A673 (cell line): ENCODE data around the gene LINGO1.

Source experiments
- EZH2 ChIP-seq: fragments of 200-600 bp; sonication (generic); IDR thresholded peaks from 2 replicates; pipeline ENCODE4 v1.6.1; 2017; ENCODE audit warnings: borderline replicate concordance, low read depth, mild to moderate bottlenecking, mixed read lengths, antibody characterized with exemption, low read length; ENCODE audit not compliant: poor library complexity, severe bottlenecking
- TF ChIP-seq, protein P1 (sequence below): fragments of 300-800, 200-600 bp; sonication (generic); conservative IDR thresholded peaks from 2 replicates; pipeline ENCODE4 v1.5.1; 2017; ENCODE audit warnings: low read depth, mild to moderate bottlenecking, antibody characterized with exemption, low read length, moderate library complexity, mixed read lengths

DNA sequence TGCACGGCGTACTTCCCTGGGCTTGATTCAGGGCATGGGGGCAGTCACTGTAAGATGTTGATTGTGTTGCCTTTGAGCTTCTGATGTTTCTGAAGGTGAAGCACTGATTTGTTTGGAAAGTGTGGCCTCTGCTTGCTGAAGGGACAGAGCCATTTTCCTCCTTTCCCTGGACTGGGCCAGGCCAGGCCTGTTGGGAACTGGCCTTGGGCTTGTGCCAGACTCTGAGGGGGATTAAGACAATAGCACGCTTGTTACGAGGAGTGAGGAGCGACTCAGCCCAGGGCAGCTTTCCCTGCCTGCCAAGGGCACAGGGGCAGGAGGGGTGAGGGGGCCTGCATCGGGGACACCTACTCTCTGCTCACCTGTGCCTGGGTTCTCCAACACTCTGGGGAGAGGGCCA, 42.9 kb downstream of the LINGO1 start:
- TF ChIP-seq, protein P1, sequence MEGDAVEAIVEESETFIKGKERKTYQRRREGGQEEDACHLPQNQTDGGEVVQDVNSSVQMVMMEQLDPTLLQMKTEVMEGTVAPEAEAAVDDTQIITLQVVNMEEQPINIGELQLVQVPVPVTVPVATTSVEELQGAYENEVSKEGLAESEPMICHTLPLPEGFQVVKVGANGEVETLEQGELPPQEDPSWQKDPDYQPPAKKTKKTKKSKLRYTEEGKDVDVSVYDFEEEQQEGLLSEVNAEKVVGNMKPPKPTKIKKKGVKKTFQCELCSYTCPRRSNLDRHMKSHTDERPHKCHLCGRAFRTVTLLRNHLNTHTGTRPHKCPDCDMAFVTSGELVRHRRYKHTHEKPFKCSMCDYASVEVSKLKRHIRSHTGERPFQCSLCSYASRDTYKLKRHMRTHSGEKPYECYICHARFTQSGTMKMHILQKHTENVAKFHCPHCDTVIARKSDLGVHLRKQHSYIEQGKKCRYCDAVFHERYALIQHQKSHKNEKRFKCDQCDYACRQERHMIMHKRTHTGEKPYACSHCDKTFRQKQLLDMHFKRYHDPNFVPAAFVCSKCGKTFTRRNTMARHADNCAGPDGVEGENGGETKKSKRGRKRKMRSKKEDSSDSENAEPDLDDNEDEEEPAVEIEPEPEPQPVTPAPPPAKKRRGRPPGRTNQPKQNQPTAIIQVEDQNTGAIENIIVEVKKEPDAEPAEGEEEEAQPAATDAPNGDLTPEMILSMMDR = no peak
- no peak for TF ChIP-seq EZH2
